BLaER1 (cell line): ENCODE results near the gene SLC29A3.

Experiments
- H3K27ac ChIP-seq: shearing (Covaris generic); formaldehyde crosslinking; 2 replicates; pipeline ENCODE4 v1.8.1; 2022
- H3K27me3 ChIP-seq: shearing (Covaris generic); formaldehyde crosslinking; 2 replicates; pipeline ENCODE4 v1.8.1; 2022
- H3K36me3 ChIP-seq: shearing (Covaris generic); formaldehyde crosslinking; 2 replicates; pipeline ENCODE4 v1.8.1; 2022
- H3K4me1 ChIP-seq: shearing (Covaris generic); formaldehyde crosslinking; 2 replicates; pipeline ENCODE4 v1.8.1; 2022
- H3K4me2 ChIP-seq: shearing (Covaris generic); formaldehyde crosslinking; 2 replicates; pipeline ENCODE4 v1.8.1; 2022
- H3K4me3 ChIP-seq: shearing (Covaris generic); formaldehyde crosslinking; 2 replicates; pipeline ENCODE4 v1.8.1; 2022
- H3K9ac ChIP-seq: shearing (Covaris generic); formaldehyde crosslinking; 2 replicates; pipeline ENCODE4 v1.8.1; 2022
- H3K9me3 ChIP-seq: shearing (Covaris generic); formaldehyde crosslinking; 2 replicates; pipeline ENCODE4 v1.8.1; 2022
- H4K20me1 ChIP-seq: shearing (Covaris generic); formaldehyde crosslinking; 2 replicates; pipeline ENCODE4 v1.8.1; 2022
- Cebpa-rat ChIP-seq: shearing (Covaris generic); IDR thresholded peaks from 2 replicates; pipeline ENCODE4 v1.8.1; 2022

The SLC29A3 gene

GRCh38 chr10:71383972-71384687, 65.1 kb downstream of the SLC29A3 start:
- Histone ChIP-seq H3K4me2 (peak overlapping the region; percentile 20), H3K36me3 (no peaks in the 10 kb centered on the region), H3K4me1 (peaks cover 19% of the 10 kb centered on the region), H3K27ac (no peak overlapping the region), H3K27me3 (no peaks in the 10 kb centered on the region), H3K9ac (no peak overlapping the region), H3K4me3 (no peak overlapping the region), H4K20me1 (no peaks in the 10 kb centered on the region), H3K9me3 (no peaks in the 10 kb centered on the region)
- TF ChIP-seq Cebpa-rat = no peak

- no peaks in the 10 kb centered on the region for H3K9me3 ChIP-seq
- no peak overlapping the region for H3K9ac ChIP-seq
- no peaks in the 10 kb centered on the region for H3K36me3 ChIP-seq
- TF ChIP-seq Cebpa-rat = no peak
- no peak overlapping the region for H3K4me2 ChIP-seq
- H3K27me3 ChIP-seq = no peaks in the 10 kb centered on the region
- H4K20me1 ChIP-seq = no peaks in the 10 kb centered on the region
- peaks cover 39% of the 10 kb centered on the region for H3K4me1 ChIP-seq
- no peak overlapping the region for H3K27ac ChIP-seq
- no peak overlapping the region for H3K4me3 ChIP-seq
These were observed 69.1 kb downstream of the SLC29A3 start for GRCh38 chr10:71388171-71388570.

GRCh38 chr10:71388583-71389310, 69.7 kb downstream of the SLC29A3 start:
- Histone ChIP-seq H4K20me1 (no peaks in the 10 kb centered on the region), H3K9ac (no peak overlapping the region), H3K4me2 (no peak overlapping the region), H3K27me3 (no peaks in the 10 kb centered on the region), H3K36me3 (no peaks in the 10 kb centered on the region), H3K4me3 (no peak overlapping the region), H3K9me3 (no peaks in the 10 kb centered on the region), H3K27ac (no peak overlapping the region), H3K4me1 (peaks cover 39% of the 10 kb centered on the region)
- no peak for TF ChIP-seq Cebpa-rat

- Histone ChIP-seq H3K4me1 (peaks cover 33% of the 10 kb centered on the region), H3K9ac (peak overlapping the region; percentile 11; the same call in 1 of the 2 replicates), H4K20me1 (no peaks in the 10 kb centered on the region), H3K4me3 (no peak overlapping the region), H3K27ac (0 out of 2 replicates have a peak overlapping the region, but pooled peaks have one; percentile 0), H3K27me3 (0 out of 2 replicates have a peak, but pooled peaks cover under 1% of the 10 kb centered on the region), H3K9me3 (no peaks in the 10 kb centered on the region), H3K36me3 (no peaks in the 10 kb centered on the region), H3K4me2 (peak overlapping the region; percentile 75)
- TF ChIP-seq Cebpa-rat = no peak
These were observed 70.9 kb downstream of the SLC29A3 start for GRCh38 chr10:71389768-71390460.

GRCh38 chr10:71390461-71390835, 71.4 kb downstream of the SLC29A3 start:
- TF ChIP-seq Cebpa-rat = no peak
- H3K27me3 ChIP-seq = 0 out of 2 replicates have a peak, but pooled peaks cover 6% of the 10 kb centered on the region
- H3K9ac ChIP-seq = peak overlapping the region; percentile 11; the same call in 1 of the 2 replicates
- peak overlapping the region; percentile 75 for H3K4me2 ChIP-seq
- no peaks in the 10 kb centered on the region for H3K9me3 ChIP-seq
- H3K36me3 ChIP-seq = no peaks in the 10 kb centered on the region
- peaks cover 28% of the 10 kb centered on the region for H3K4me1 ChIP-seq
- H3K27ac ChIP-seq = 0 out of 2 replicates have a peak overlapping the region, but pooled peaks have one; percentile 0
- no peaks in the 10 kb centered on the region for H4K20me1 ChIP-seq
- no peak overlapping the region for H3K4me3 ChIP-seq

GRCh38 chr10:71390921-71391690, 72.0 kb downstream of the SLC29A3 start:
- no peak overlapping the region for H3K27ac ChIP-seq
- peak overlapping the region; percentile 75 for H3K4me2 ChIP-seq
- H3K9ac ChIP-seq = peak overlapping the region; percentile 11; the same call in 1 of the 2 replicates
- H3K36me3 ChIP-seq = no peaks in the 10 kb centered on the region
- no peaks in the 10 kb centered on the region for H4K20me1 ChIP-seq
- H3K27me3 ChIP-seq = 0 out of 2 replicates have a peak, but pooled peaks cover 10% of the 10 kb centered on the region
- no peak for TF ChIP-seq Cebpa-rat
- no peaks in the 10 kb centered on the region for H3K9me3 ChIP-seq
- H3K4me3 ChIP-seq = no peak overlapping the region
- peaks cover 34% of the 10 kb centered on the region for H3K4me1 ChIP-seq

- Histone ChIP-seq H3K4me3 (no peak overlapping the region), H3K9ac (no peak overlapping the region), H3K4me2 (no peak overlapping the region; the same call in 1 of the 2 replicates), H3K27ac (no peak overlapping the region), H3K9me3 (no peaks in the 10 kb centered on the region), H3K27me3 (peaks cover 14% of the 10 kb centered on the region; the same call in 1 of the 2 replicates), H4K20me1 (no peaks in the 10 kb centered on the region), H3K36me3 (no peaks in the 10 kb centered on the region), H3K4me1 (peaks cover 35% of the 10 kb centered on the region)
- no peak for TF ChIP-seq Cebpa-rat
These were observed 72.6 kb downstream of the SLC29A3 start for GRCh38 chr10:71391701-71392100.

GRCh38 chr10:71392292-71392691, 73.2 kb downstream of the SLC29A3 start:
- H4K20me1 ChIP-seq = peaks cover 3% of the 10 kb centered on the region
- H3K4me3 ChIP-seq = no peak overlapping the region
- H3K4me2 ChIP-seq = 0 out of 2 replicates have a peak overlapping the region, but pooled peaks have one; percentile 7
- H3K4me1 ChIP-seq = peaks cover 40% of the 10 kb centered on the region
- H3K9ac ChIP-seq = no peak overlapping the region
- no peaks in the 10 kb centered on the region for H3K36me3 ChIP-seq
- TF ChIP-seq Cebpa-rat = no peak
- peaks cover 20% of the 10 kb centered on the region for H3K27me3 ChIP-seq
- H3K9me3 ChIP-seq = no peaks in the 10 kb centered on the region
- no peak overlapping the region for H3K27ac ChIP-seq
